WI38 (cell line): ENCODE results near the gene FYCO1.

ENCODE experiments used
- H3K4me3 ChIP-seq: 2 replicates; pipeline ENCODE4 v1.5.1; 2011; ENCODE audit warnings: low read depth, mild to moderate bottlenecking, control low read depth, low read length
- CTCF ChIP-seq: IDR thresholded peaks from 2 replicates; pipeline ENCODE4 v1.5.1; 2012; ENCODE audit warnings: low read depth, mild to moderate bottlenecking, control low read depth, low read length

Gene FYCO1

GRCh38 chr3:45873036-45873435, 122.6 kb downstream of the FYCO1 start:
- no peak overlapping the region for H3K4me3 ChIP-seq
- TF ChIP-seq CTCF, result no peak

GRCh38 chr3:45872569-45872968, 123.1 kb downstream of the FYCO1 start:
- H3K4me3 ChIP-seq, result no peak overlapping the region
- no peak for TF ChIP-seq CTCF

- TF ChIP-seq CTCF, result no peak
- H3K4me3 ChIP-seq, result no peak overlapping the region
These were observed 123.8 kb downstream of the FYCO1 start for GRCh38 chr3:45871780-45872179.

GRCh38 chr3:45870099-45870498, 125.5 kb downstream of the FYCO1 start:
- TF ChIP-seq CTCF, result no peak
- no peak overlapping the region for H3K4me3 ChIP-seq

GRCh38 chr3:45869638-45870037, 126.0 kb downstream of the FYCO1 start:
- H3K4me3 ChIP-seq, result no peak overlapping the region
- TF ChIP-seq CTCF, result no peak

GRCh38 chr3:45868650-45869049, 127.0 kb downstream of the FYCO1 start:
- TF ChIP-seq CTCF, result no peak
- no peak overlapping the region for H3K4me3 ChIP-seq

GRCh38 chr3:45868213-45868612, 127.4 kb downstream of the FYCO1 start:
- H3K4me3 ChIP-seq, result no peak overlapping the region
- TF ChIP-seq CTCF, result no peak
